Measurements from ENCODE around the gene ADAMTS17.

GRCh38 chr15:99959326-99959725, 382.4 kb downstream of the ADAMTS17 start:
- TF ChIP-seq EZH2 (IDR thresholded peaks at IDR 0.05; ENCODE audit: low read depth) (no peak), CTCF (conservative IDR thresholded peaks at IDR 0.05) (no peak)
